Epithelial cell of esophagus (primary cell): Measurements from ENCODE around the gene TBC1D5.

Source experiments
- DNase-seq: peaks from one replicate; pipeline ENCODE4 v3.0.0; 2010; ENCODE audit warnings: low read depth
- H3K4me3 ChIP-seq: 2 replicates; pipeline ENCODE4 v1.5.1; 2011; ENCODE audit warnings: mild to moderate bottlenecking, low read length, control low read depth
- TF ChIP-seq, protein P1 (sequence below): IDR thresholded peaks from 2 replicates; pipeline ENCODE4 v1.5.1; 2011; ENCODE audit warnings: low read depth, mild to moderate bottlenecking, low read length, control low read depth, inconsistent platforms; ENCODE audit not compliant: insufficient read depth; ENCODE audit errors: missing control alignments

The TBC1D5 gene

DNA sequence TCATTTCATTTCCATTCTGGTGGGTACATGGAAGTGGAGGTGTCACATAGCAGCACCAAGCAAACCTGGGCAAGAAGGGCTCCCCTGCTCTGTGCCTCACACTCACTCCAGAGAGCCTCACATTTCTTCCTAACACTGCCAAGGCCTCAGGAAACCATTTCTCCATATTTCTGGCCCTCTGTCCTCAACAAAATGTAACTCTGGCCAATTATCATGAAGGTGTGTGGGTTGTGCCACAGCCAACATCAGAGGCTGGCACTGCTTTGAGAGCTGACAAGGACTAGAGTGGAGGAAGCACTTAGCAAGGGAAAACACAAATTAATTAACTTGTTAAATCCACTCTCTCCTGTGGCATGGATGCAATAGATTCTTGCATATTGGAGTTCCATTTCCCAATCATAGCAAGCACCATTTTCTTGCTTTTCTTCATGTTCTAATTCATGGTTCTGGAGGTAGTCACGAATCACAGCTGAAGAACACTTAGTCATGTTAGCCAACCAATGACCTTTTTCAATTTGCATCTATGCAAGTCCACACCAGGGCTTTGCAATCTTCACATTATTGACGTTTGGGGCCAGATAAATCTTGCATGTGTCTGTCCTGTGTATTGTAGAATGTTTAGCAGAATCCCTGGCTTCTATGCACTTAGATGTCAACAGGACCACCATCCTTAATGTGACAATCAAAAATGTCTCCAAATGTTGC, 616.5 kb downstream of the TBC1D5 start:
- H3K4me3 ChIP-seq = no peak overlapping the region
- TF ChIP-seq, protein P1, sequence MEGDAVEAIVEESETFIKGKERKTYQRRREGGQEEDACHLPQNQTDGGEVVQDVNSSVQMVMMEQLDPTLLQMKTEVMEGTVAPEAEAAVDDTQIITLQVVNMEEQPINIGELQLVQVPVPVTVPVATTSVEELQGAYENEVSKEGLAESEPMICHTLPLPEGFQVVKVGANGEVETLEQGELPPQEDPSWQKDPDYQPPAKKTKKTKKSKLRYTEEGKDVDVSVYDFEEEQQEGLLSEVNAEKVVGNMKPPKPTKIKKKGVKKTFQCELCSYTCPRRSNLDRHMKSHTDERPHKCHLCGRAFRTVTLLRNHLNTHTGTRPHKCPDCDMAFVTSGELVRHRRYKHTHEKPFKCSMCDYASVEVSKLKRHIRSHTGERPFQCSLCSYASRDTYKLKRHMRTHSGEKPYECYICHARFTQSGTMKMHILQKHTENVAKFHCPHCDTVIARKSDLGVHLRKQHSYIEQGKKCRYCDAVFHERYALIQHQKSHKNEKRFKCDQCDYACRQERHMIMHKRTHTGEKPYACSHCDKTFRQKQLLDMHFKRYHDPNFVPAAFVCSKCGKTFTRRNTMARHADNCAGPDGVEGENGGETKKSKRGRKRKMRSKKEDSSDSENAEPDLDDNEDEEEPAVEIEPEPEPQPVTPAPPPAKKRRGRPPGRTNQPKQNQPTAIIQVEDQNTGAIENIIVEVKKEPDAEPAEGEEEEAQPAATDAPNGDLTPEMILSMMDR = no peak
- no peak for DNase-seq

DNA sequence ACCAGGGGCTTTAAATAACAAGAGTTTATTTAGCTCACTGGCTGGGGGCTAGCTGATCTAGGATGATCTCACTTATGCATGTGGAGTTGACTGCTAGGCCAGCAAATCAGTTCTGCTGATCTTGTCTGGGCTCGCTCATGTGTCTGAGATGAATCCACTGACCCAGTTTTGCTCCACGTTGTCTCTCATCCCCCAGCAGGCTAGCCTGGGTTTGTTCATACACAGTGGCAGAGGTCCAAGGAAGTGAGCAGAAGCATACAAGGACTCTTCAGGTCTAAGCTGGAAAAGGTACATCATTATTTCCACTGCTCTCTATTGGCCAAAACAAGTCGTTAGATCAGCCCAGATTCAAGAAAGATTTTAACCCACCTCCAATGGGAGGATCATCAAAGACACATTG, 619.7 kb downstream of the TBC1D5 start:
- TF ChIP-seq, protein P1 = no peak
- peak; percentile 14 for DNase-seq
- H3K4me3 ChIP-seq = no peak overlapping the region

- H3K4me3 ChIP-seq = no peak overlapping the region
- DNase-seq = no peak
- TF ChIP-seq, protein P1 = no peak
Measured at GRCh38 chr3:17121336-17121735, 621.1 kb downstream of the TBC1D5 start.

- TF ChIP-seq, protein P1 = no peak
- no peak for DNase-seq
- H3K4me3 ChIP-seq = no peak overlapping the region
Measured at GRCh38 chr3:17120115-17120514, 622.3 kb downstream of the TBC1D5 start.

DNA sequence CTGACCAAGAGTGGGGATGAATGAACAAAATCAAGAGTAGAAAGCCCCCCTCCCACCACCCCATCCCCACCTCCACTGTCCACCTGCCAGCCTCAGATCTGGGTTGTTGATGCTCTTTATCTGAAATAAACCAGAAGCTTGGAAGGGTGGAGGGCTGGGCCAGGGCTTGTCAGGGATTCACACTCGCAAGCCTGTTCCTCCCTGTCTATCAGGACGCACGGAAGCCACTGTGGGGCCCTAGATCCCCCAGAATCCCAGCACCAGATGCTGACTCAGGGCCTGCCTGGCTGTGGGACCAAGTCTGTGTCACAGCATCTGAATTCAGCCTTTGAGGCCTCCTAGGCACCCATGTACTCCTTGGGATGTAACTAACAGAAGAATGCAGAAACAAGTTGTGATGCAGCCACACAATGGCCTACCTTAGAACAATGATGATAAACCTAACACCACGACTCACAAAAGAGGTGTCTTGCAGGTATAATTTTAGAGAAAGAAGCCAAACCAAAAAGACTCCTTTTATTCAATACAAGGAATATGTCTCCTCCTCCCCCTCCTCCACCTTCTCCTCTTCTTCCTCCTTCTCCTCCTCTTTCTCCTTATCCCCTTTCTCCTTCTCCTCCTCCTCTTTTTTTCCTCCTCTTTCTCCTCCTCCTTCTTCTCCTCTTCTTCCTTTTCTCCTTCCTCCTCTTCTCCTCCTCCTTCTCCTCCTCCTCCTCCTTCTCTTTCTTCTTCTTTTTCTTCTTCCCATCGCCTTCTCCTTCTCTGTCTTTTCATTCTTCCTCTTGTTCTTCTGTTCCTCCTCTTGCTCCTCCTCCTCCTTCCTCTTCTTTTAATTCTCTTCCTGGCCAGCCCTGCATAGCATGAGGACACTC, 623.0 kb downstream of the TBC1D5 start:
- no peak for DNase-seq
- TF ChIP-seq, protein P1 = no peak
- H3K4me3 ChIP-seq = no peak overlapping the region

DNA sequence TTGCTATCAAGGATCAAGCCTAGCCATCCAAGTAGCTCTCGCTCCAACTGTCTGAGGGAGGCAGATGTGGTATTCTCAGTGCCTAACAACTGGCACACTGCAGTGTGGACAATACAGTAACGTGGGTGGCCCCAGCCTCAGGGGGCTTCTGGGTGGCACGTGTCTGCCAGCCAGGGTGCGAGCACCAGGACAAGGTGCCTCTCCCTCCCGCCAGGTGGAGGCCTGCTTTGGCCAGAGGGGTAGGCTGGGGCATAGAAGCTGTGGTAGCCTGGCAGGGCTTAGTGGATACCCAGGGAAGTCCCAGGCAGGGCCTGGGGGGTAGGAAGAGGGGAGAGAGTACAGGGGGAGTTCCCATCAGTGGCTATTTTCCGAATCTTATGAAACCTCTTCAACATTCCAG, 623.7 kb downstream of the TBC1D5 start:
- TF ChIP-seq, protein P1 = no peak
- no peak for DNase-seq
- H3K4me3 ChIP-seq = no peak overlapping the region
